Superior temporal gyrus (tissue), 1 donor: ENCODE measurements around the gene CDHR5.

Experiments used
- DNase-seq: peaks from one replicate; pipeline ENCODE4 v3.0.0-alpha.2; 2016; ENCODE audit errors: extremely low spot score

The CDHR5 gene

GRCh38 chr11:623349-623869 lies 1.3 kb downstream of the CDHR5 start:
- no peak for DNase-seq

GRCh38 chr11:621838-622237 lies 2.9 kb downstream of the CDHR5 start:
- DNase-seq: no peak

DNA sequence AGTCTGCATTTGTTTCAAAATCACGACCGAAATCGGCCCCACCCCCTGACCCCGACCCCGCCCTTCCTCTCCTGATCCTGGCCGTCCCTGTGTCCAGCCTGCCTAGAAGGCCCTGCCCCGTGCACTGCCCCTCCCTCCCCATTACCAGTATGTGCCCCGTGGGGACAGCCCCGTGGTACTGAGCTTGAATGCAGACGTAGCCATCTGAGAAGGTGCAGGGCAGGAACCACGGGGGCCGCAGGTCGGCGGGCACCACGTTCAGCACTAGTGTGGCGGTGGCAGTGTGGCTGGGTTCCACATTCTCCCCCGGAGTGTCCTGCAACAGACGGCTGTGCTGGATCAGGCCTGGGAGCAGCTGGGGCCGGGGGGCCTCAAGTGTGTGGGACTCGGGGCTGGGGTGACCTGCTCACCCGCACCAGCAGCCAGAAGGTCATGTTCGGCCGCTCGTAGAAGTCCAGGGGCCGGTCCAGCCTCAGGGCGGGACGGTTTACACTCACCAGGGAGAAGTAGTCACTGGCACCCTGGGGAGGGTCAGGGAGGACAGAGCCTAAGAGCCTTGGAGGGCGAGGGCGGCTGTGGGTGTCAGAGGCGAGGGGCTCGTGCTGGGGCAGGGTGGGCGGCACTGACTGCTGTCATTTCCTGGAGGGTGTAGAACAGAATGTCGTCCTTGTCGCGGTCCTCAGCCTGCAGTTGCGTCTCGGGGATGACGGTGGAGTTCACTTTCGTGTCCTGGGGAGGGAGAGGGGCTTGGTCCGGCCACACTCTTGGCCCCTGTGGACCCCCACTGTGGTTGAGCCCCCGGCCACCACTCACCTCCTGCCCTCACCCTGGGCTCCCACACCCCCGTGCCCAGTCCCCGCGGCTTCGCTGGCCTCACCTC lies 3.6 kb downstream of the CDHR5 start:
- no peak for DNase-seq

- no peak for DNase-seq
Measured at GRCh38 chr11:620201-620600, 4.6 kb downstream of the CDHR5 start.

GRCh38 chr11:619628-620050 lies 5.1 kb downstream of the CDHR5 start:
- DNase-seq: no peak

- DNase-seq: no peak
Measured at GRCh38 chr11:618856-619627, 5.7 kb downstream of the CDHR5 start.

- DNase-seq: no peak
Measured at GRCh38 chr11:617912-618682, 6.7 kb downstream of the CDHR5 start.

- no peak for DNase-seq
Measured at GRCh38 chr11:617199-617911, 7.4 kb downstream of the CDHR5 start.

- no peak for DNase-seq
Measured at GRCh38 chr11:616320-617198, 8.2 kb downstream of the CDHR5 start.

- DNase-seq: peak; percentile 85
Measured at GRCh38 chr11:615504-616319, 9.0 kb downstream of the CDHR5 start, which contains the start of gene IRF7. Gene IRF7 (minus strand): TSS chr11:615950. CDS start chr11:615364, 586 bp downstream.

GRCh38 chr11:614623-615503 lies 9.9 kb downstream of the CDHR5 start:
- DNase-seq: no peak

GRCh38 chr11:614021-614622 lies 10.6 kb downstream of the CDHR5 start:
- DNase-seq: no peak

DNA sequence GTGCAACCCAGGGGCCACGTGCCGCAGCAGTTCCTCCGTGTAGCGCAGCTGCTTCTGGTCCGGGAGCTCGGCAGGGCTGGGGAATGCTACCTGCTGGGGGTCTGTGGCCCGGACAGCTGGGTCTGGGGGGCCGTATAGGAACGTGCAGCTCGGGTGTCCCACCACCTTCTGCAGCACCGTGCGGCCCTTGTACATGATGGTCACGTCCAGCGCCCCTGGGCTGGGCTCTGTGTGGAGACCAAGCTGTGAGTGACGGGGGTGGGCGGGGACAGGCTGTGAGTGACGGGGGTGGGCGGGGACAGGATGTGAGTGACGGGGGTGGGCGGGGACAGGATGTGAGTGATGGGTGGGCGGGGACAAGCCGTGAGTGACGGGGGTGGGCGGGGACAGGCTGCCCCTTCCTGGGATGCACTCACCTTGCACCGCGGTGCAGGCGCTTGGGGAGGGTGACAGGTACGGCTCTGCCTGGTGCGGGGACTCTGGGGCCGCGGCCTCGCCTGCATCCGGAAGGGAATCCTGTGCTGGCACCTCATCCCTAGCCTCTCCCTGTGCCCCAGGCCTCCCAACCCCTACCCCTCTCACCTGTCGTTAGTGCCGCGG lies 11.3 kb downstream of the CDHR5 start:
- no peak for DNase-seq

GRCh38 chr11:612961-613300 lies 11.8 kb downstream of the CDHR5 start:
- no peak for DNase-seq

GRCh38 chr11:612201-612960 lies 12.4 kb downstream of the CDHR5 start:
- DNase-seq: no peak
